H9 (cell line): ENCODE data around the gene CMTM5. TPM values are rescaled to one million over a fixed set of nuclear protein-coding genes. Genes with fewer than 3 reads are reported as not detected.

Experiments
- DNase-seq: peaks from one replicate; pipeline ENCODE4 v3.0.0-alpha.2; 2017
- H2AFZ ChIP-seq: one replicate; pipeline ENCODE4 v1.6.1; 2013; ENCODE audit warnings: mild to moderate bottlenecking, low read length, control low read depth, moderate library complexity
- H2AK5ac ChIP-seq: 2 replicates; pipeline ENCODE4 v1.6.1; 2013; ENCODE audit warnings: low read length, control low read depth, mixed read lengths; ENCODE audit not compliant: insufficient read length
- H2BK120ac ChIP-seq: one replicate; pipeline ENCODE4 v1.6.1; 2013; ENCODE audit warnings: low read depth, mild to moderate bottlenecking, low read length, control low read depth, inconsistent platforms; ENCODE audit not compliant: poor library complexity, severe bottlenecking
- H2BK12ac ChIP-seq: 2 replicates; pipeline ENCODE4 v1.6.1; 2013; ENCODE audit warnings: low read length, control low read depth, mixed read lengths, low read depth; ENCODE audit not compliant: insufficient read length
- H2BK15ac ChIP-seq: 2 replicates; pipeline ENCODE4 v1.6.1; 2013; ENCODE audit warnings: low read depth, low read length, control low read depth
- H2BK20ac ChIP-seq: one replicate; pipeline ENCODE4 v1.6.1; 2013; ENCODE audit warnings: low read depth, mild to moderate bottlenecking, low read length, control low read depth, inconsistent platforms; ENCODE audit not compliant: poor library complexity, severe bottlenecking
- H2BK5ac ChIP-seq: 2 replicates; pipeline ENCODE4 v1.6.1; 2013; ENCODE audit warnings: low read length, control low read depth, mixed read lengths; ENCODE audit not compliant: insufficient read length
- H3K14ac ChIP-seq: 2 replicates; pipeline ENCODE4 v1.6.1; 2013; ENCODE audit warnings: low read length, control low read depth; ENCODE audit not compliant: insufficient read depth
- H3K18ac ChIP-seq: 2 replicates; pipeline ENCODE4 v1.6.1; 2013; ENCODE audit warnings: low read depth, mild to moderate bottlenecking, mixed read lengths, low read length, control low read depth; ENCODE audit not compliant: insufficient read length
- H3K23ac ChIP-seq: 2 replicates; pipeline ENCODE4 v1.6.1; 2013; ENCODE audit warnings: low read length, control low read depth, mixed read lengths, low read depth; ENCODE audit not compliant: insufficient read length
- H3K23me2 ChIP-seq: 2 replicates; pipeline ENCODE4 v1.6.1; 2013; ENCODE audit warnings: low read depth, mild to moderate bottlenecking, mixed read lengths, low read length, control low read depth; ENCODE audit not compliant: insufficient read length, poor library complexity, severe bottlenecking
- H3K27ac ChIP-seq: 2 replicates; pipeline ENCODE4 v1.5.1; 2013; ENCODE audit warnings: low read length, control low read depth, mixed read lengths, low read depth; ENCODE audit not compliant: insufficient read length
- H3K27me3 ChIP-seq: 2 replicates; pipeline ENCODE4 v1.6.1; 2013; ENCODE audit warnings: low read length, control low read depth, inconsistent platforms; ENCODE audit not compliant: insufficient read depth
- H3K4ac ChIP-seq: 2 replicates; pipeline ENCODE4 v1.6.1; 2013; ENCODE audit warnings: low read depth, mild to moderate bottlenecking, control low read depth, inconsistent platforms, low read length, moderate library complexity
- H3K4me1 ChIP-seq: 2 replicates; pipeline ENCODE4 v1.6.1; 2013; ENCODE audit warnings: low read length, control low read depth, inconsistent platforms; ENCODE audit not compliant: insufficient read depth
- H3K4me2 ChIP-seq: 2 replicates; pipeline ENCODE4 v1.6.1; 2013; ENCODE audit warnings: low read length, control low read depth, mixed read lengths; ENCODE audit not compliant: insufficient read length, insufficient read depth
- H3K56ac ChIP-seq: 2 replicates; pipeline ENCODE4 v1.6.1; 2013; ENCODE audit warnings: low read depth, mild to moderate bottlenecking, mixed read lengths, low read length, control low read depth; ENCODE audit not compliant: insufficient read length
- H3K79me1 ChIP-seq: 2 replicates; pipeline ENCODE4 v1.6.1; 2013; ENCODE audit warnings: low read depth, mild to moderate bottlenecking, moderate library complexity, low read length, control low read depth, inconsistent platforms; ENCODE audit not compliant: insufficient read depth, poor library complexity, severe bottlenecking
- H3K79me2 ChIP-seq: 2 replicates; pipeline ENCODE4 v1.6.1; 2013; ENCODE audit warnings: low read length, control low read depth, inconsistent platforms; ENCODE audit not compliant: insufficient read depth
- H3K9ac ChIP-seq: 2 replicates; pipeline ENCODE4 v1.6.1; 2013; ENCODE audit warnings: low read length, control low read depth, mixed read lengths; ENCODE audit not compliant: insufficient read length; ENCODE audit errors: extremely low read depth
- H3K9me3 ChIP-seq: one replicate; pipeline ENCODE4 v1.6.1; 2013; ENCODE audit warnings: low read depth, low read length, inconsistent platforms; ENCODE audit not compliant: control insufficient read depth
- H3T11ph ChIP-seq: one replicate; pipeline ENCODE4 v1.6.1; 2013; ENCODE audit warnings: mild to moderate bottlenecking, low read length, control low read depth, inconsistent platforms
- H4K20me1 ChIP-seq: one replicate; pipeline ENCODE4 v1.6.1; 2013; ENCODE audit not compliant: control insufficient read depth, insufficient read length, insufficient read depth
- H4K5ac ChIP-seq: 2 replicates; pipeline ENCODE4 v1.6.1; 2013; ENCODE audit warnings: low read depth, mild to moderate bottlenecking, mixed read lengths, low read length, control low read depth; ENCODE audit not compliant: insufficient read length
- H4K8ac ChIP-seq: replicated peaks from 2 replicates; pipeline ENCODE4 v1.6.1; 2013; ENCODE audit warnings: low read length, control low read depth, mixed read lengths, low read depth; ENCODE audit not compliant: insufficient read length
- H4K91ac ChIP-seq: 2 replicates; pipeline ENCODE4 v1.6.1; 2013; ENCODE audit warnings: low read depth, mild to moderate bottlenecking, moderate library complexity, mixed read lengths, low read length, control low read depth; ENCODE audit not compliant: insufficient read length
- H3K27ac Mint-ChIP-seq, 3 experiments: 2 replicates in 2 of 3; 3 replicates in 1 of 3; pipeline ENCODE4 v1.8.0; 2020 to 2021; ENCODE audit warnings: mixed read lengths in 3 of 3, mild to moderate bottlenecking in 1 of 3, moderate library complexity in 1 of 3
- H3K27me3 Mint-ChIP-seq: 2 replicates; pipeline ENCODE4 v1.8.0; 2021; ENCODE audit warnings: low read depth, mild to moderate bottlenecking, moderate library complexity, mixed read lengths
- H3K36me3 Mint-ChIP-seq, 3 experiments: 2 replicates in 2 of 3; 3 replicates in 1 of 3; pipeline ENCODE4 v1.8.0; 2020 to 2021; ENCODE audit warnings: low read depth in 3 of 3, mixed read lengths in 3 of 3; ENCODE audit not compliant: insufficient read depth in 1 of 3
- H3K4me1 Mint-ChIP-seq, 2 experiments: 2 replicates each; pipeline ENCODE4 v1.8.0; 2020; ENCODE audit warnings: mixed read lengths in 2 of 2
- H3K4me3 Mint-ChIP-seq, 2 experiments: 2 replicates in 1 of 2; 3 replicates in 1 of 2; pipeline ENCODE4 v1.8.0; 2020 to 2021; ENCODE audit warnings: mild to moderate bottlenecking in 2 of 2, mixed read lengths in 2 of 2, moderate library complexity in 1 of 2
- H3K9me3 Mint-ChIP-seq, 2 experiments: 2 replicates in 1 of 2; 3 replicates in 1 of 2; pipeline ENCODE4 v1.8.0; 2020; ENCODE audit warnings: mild to moderate bottlenecking in 2 of 2, mixed read lengths in 2 of 2, moderate library complexity in 1 of 2
- CTCF ChIP-seq: fragments of 200-600 bp; sonication (generic); conservative IDR thresholded peaks from 3 replicates; pipeline ENCODE4 v1.8.0; 2021; ENCODE audit warnings: antibody characterized with exemption, mild to moderate bottlenecking
- WGBS: extraction: QIAGEN DNeasy Blood & Tissue Kit; methylation state at CpG from one replicate; pipeline ENCODE4 v1.1.7; 2013; ENCODE audit warnings: missing lambda C conversion rate, low lambda C conversion rate, mixed read lengths; ENCODE audit not compliant: insufficient read length; ENCODE audit errors: extremely low coverage; 5-methylcytosine and 5-hydroxymethylcytosine counted together
- total RNA-seq: library from RNA; stranded (reverse); gene quantifications from 2 replicates; pipeline ENCODE4 v1.2.1, GENCODE V29; 2021

The CMTM5 gene
- total RNA-seq, 1 experiment from 2014 or later: not detected

DNA sequence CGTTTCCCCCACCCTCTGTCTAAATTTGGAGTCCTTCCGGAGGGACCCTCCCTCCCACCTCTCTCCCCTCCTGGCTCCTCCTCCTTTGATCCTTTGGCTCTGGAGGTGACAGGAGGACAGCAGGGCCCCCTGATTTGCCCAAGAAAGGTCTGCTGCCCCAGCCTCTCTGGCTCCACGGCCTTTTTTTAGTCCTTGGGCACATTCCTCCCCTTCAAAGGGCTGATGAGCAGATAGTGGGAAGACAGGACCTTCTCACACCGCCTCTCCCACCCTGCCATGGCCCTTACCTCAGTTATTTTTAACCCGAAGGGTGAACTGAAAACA lies 31.4 kb downstream of the CMTM5 start:
- Histone ChIP-seq H4K8ac (no peak overlapping the region), H2AFZ (no peak overlapping the region), H2BK5ac (no peak overlapping the region), H3K23me2 (no peaks in the 10 kb centered on the region), H3K79me2 (no peaks in the 10 kb centered on the region), H3K56ac (no peak overlapping the region), H3K4ac (no peak overlapping the region), H2BK12ac (no peak overlapping the region), H3K27me3 (no peaks in the 10 kb centered on the region), H3K23ac (no peak overlapping the region), H4K5ac (no peak overlapping the region), H3K4me1 (no peaks in the 10 kb centered on the region), H2BK120ac (no peak overlapping the region), H3K9me3 (no peaks in the 10 kb centered on the region), H3T11ph (no peak overlapping the region), H2BK15ac (no peak overlapping the region), H4K91ac (no peak overlapping the region), H3K9ac (no peak overlapping the region), H4K20me1 (no peaks in the 10 kb centered on the region), H2BK20ac (no peak overlapping the region), H3K79me1 (no peaks in the 10 kb centered on the region), H3K4me2 (no peak overlapping the region), H3K27ac (no peak overlapping the region), H3K18ac (no peak overlapping the region), H2AK5ac (no peak overlapping the region), H3K14ac (no peak overlapping the region)
- no peaks in the 10 kb centered on the region for H3K9me3 Mint-ChIP-seq
- peaks cover 15 to 17% of the 10 kb centered on the region in 2 experiments for H3K4me1 Mint-ChIP-seq
- H3K27me3 Mint-ChIP-seq: peaks cover 52% of the 10 kb centered on the region
- DNase-seq: no peak
- no CpG with 5 or more reads among the region's 5 CpGs for WGBS
- H3K27ac Mint-ChIP-seq: no peak overlapping the region
- no peaks in the 10 kb centered on the region for H3K36me3 Mint-ChIP-seq
- H3K4me3 Mint-ChIP-seq: no peak overlapping the region
- TF ChIP-seq CTCF: no peak
